Fibroblast of mammary gland (primary cell): ENCODE measurements around the gene MMP7.

Source experiments
- DNase-seq: peaks from one replicate; pipeline ENCODE4 v3.0.0-alpha.2; 2010; ENCODE audit warnings: low read depth
- H3K4me3 ChIP-seq: 2 replicates; pipeline ENCODE4 v1.5.1; 2011; ENCODE audit warnings: low read depth, mild to moderate bottlenecking, low read length, moderate library complexity; ENCODE audit not compliant: control insufficient read depth
- CTCF ChIP-seq: conservative IDR thresholded peaks from 2 replicates; pipeline ENCODE4 v1.5.1; 2011; ENCODE audit warnings: low read depth, low read length, inconsistent platforms; ENCODE audit not compliant: control insufficient read depth, insufficient read depth

Gene MMP7

DNA sequence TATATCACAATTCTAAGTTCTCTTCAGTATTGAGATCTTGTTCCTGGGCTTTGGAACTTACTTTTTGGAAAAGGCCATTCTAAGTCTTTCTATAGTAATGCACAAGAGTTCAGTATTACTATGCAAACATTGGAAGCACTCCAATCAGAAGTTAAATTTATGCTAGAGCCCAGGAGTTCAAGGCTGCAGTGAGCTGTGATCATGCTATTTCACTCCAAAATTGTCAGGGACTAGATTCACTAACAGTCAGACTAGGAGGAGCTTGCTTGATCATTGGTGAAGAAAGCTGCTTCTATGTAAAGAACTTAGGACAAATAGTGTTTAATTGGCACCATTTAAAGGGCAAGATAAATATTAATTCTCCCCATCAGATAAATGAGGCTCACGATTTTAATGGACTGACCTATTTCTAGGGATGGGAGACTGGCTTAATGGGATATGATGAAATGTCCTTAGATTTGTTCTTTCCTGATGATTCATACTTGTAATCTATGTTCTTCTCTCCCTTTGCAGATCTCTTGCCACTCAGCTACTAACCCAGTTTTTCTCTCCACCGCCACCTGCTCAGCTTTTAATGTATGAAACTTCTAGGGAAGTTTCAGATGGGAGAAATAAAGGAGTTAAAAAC lies 45.3 kb downstream of the MMP7 start:
- DNase-seq = peak; percentile 38
- TF ChIP-seq CTCF = no peak
- no peak overlapping the region for H3K4me3 ChIP-seq

DNA sequence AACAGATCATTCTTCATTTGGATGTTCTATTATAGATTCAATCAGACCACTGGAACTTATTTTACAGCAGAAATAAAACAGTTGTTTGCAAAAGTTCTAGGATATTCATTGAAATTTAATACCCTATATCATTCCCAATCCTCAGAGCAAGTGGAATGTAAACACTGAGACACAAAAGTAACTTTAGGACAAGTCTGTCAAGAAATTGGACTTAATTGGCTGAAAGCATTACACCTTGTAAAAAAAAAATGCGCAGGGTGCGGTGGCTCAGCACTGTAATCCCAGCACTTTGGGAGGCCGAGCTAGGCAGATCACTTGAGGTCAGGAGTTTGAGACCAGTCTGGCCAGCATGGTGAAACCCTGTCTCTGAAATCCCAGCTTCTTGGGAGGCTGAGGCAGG lies 48.1 kb downstream of the MMP7 start:
- H3K4me3 ChIP-seq = no peak overlapping the region
- DNase-seq = no peak
- TF ChIP-seq CTCF = no peak

- no peak for DNase-seq
These were observed 50.8 kb downstream of the MMP7 start for GRCh38 chr11:102479733-102480132.

GRCh38 chr11:102478673-102479299 lies 51.8 kb downstream of the MMP7 start:
- no peak for TF ChIP-seq CTCF
- no peak overlapping the region for H3K4me3 ChIP-seq
- peak; percentile 30 for DNase-seq

More at GRCh38 chr11:102479733-102480132, 50.8 kb downstream of the MMP7 start:
- no peak overlapping the region for H3K4me3 ChIP-seq
- no peak for TF ChIP-seq CTCF

- no peak for DNase-seq
- H3K4me3 ChIP-seq = no peak overlapping the region
- no peak for TF ChIP-seq CTCF
These were observed 53.7 kb downstream of the MMP7 start for GRCh38 chr11:102476812-102477211.

- no peak overlapping the region for H3K4me3 ChIP-seq
- no peak for TF ChIP-seq CTCF
- peak; percentile 32 for DNase-seq
These were observed 54.5 kb downstream of the MMP7 start for GRCh38 chr11:102476069-102476468.
